ENCODE data around the gene SETD7. TPM values are rescaled to one million over a fixed set of nuclear protein-coding genes. Genes with fewer than 3 reads are reported as not detected.
A peak's percentile ranks its signal among the peaks of the same experiment; 100 is the strongest.
"Not testable (repeated sequence)": the region's sequence is repeated elsewhere in the genome, so short reads cannot be mapped to it uniquely, and the experiment has no call there.

SETD7 gene
- total RNA-seq, 1 donor from 2014 or later: 44.4 TPM

DNA sequence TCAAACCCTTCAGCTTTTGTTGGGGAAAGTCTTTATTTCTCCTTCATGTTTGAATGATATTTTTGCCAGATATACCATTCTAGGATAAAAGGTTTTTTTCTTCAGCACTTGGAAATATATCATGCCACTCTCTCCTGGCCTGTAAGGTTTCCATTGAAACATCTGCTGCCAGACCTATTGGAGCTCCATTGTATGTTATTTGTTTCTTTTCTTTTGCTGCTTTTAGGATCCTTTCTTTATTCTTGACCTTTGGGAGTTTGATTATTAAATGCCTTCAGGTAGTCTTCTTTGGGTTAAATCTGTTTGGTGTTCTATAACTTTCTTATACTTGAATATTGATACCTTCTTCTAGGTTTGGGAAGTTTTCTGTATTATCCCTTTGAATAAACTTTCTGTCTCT lies 87.3 kb downstream of the SETD7 start:
- not testable (repeated sequence) for DNase-seq (ENCODE audit: low read depth in 2 of 2)

GRCh38 chr4:139465922-139466321 lies 90.1 kb downstream of the SETD7 start:
- DNase-seq (ENCODE audit: low read depth in 2 of 2): no peak

DNA sequence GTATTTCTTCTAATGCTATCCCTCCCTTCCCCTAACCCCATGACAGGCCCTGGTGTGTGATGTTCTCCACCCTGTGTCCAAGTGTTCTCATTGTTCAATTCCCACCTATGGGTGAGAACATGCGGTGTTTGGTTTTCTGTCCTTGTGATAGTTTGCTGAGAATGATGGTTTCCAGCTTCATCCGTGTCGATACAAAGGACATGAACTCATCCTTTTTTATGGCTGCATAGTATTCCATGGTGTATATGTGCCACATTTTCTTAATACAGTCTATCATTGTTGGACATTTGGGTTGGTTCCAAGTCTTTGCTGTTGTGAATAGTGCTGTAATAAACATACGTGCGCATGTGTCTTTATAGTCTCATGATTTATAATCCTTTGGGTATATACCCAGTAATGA lies 91.5 kb downstream of the SETD7 start:
- not testable (repeated sequence) for DNase-seq (ENCODE audit: low read depth in 2 of 2)

- no peak for DNase-seq (ENCODE audit: low read depth in 2 of 2)
Measured at GRCh38 chr4:139461022-139461628, 94.9 kb downstream of the SETD7 start.

DNA sequence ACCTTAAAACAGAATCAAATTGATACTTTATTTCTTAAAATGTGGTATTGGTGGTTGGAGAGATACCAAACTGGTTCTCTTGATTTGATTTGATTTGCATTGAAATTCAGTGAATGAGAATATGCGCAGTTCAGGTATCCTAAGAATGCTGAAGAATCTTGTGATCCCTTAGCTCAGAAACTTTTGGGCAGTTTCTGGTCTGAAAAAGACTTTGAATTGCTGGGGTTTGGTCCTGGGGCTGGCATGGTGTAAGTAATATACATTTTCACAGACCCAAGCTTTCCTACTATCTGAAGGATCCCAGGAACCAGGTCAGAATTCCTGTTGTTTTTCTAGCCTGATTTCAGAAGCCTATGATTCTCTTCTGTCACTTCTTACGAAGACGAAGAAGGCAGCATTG lies 95.5 kb downstream of the SETD7 start:
- DNase-seq (ENCODE audit: low read depth in 2 of 2): no peak

DNA sequence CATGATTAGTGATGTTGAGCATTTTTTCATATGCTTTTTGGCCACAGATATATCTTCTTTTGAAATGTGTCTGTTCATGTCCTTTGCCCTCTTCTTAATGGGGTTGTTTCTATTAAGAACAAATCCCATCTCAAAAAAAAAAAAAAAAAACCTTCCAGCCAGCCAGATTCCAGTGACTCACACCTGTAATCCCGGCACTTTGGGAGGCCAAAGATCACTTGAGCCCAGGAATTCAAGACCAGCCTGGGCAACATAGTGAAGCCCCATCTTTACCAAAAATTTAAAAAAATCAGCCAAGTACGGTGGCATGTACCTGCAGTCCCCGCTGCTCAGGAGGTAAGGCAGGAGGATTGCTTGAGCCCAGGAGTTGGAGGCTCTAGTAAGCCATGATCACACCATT lies 97.0 kb downstream of the SETD7 start:
- no peak for DNase-seq (ENCODE audit: low read depth in 2 of 2)

GRCh38 chr4:139458543-139458942 lies 97.5 kb downstream of the SETD7 start:
- no peak for DNase-seq (ENCODE audit: low read depth in 2 of 2)

GRCh38 chr4:139457318-139457717 lies 98.7 kb downstream of the SETD7 start:
- peak in 1 of 2 donors; percentile 41 for DNase-seq (ENCODE audit: low read depth in 2 of 2)

DNA sequence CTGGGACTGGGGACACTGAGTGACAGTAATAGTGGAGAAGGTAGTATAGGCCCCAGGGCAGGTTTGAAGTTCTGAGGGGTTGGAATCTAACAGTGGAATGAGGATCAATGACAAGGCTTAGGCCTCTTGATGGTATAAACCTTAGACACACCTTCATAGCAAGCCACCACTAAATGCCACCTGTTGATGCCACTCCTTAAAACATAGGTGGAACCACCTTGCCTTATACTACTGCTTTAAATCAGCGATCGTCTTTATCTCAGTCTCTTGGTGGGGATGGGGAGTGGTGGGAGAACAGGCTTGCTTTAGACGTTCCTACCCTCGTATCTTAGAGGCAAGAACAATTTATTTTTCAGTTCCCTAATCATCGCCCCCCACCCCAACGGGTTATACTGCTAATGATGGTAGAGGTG lies 100.9 kb downstream of the SETD7 start:
- DNase-seq (ENCODE audit: low read depth in 2 of 2): no peak

- no peak for DNase-seq (ENCODE audit: low read depth in 2 of 2)
Measured at GRCh38 chr4:139454111-139455045, 101.6 kb downstream of the SETD7 start, which contains the start of gene RAB33B. RAB33B (plus strand) TSS chr4:139454121; CDS start chr4:139454196, 75 bp downstream.

GRCh38 chr4:139453371-139454110 lies 102.5 kb downstream of the SETD7 start:
- DNase-seq (ENCODE audit: low read depth in 2 of 2): peak; percentile 94 to 98

DNA sequence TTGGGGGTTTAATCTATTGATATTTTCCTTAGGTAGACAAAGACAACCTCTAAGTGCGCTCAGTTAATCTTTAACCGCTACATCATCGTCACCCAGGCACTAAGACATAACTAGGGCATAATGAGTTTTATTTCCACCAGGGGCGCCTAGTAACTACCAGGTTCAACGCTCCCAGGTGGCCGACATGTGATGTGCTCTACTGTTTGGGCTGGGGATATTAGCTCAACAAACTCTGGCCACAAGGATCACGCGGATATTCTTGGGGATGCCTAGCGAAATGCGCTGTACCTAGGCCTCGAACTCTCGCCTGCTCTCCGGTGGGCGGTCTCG lies 103.0 kb downstream of the SETD7 start:
- peak; percentile 55 to 79 for DNase-seq (ENCODE audit: low read depth in 2 of 2)

DNA sequence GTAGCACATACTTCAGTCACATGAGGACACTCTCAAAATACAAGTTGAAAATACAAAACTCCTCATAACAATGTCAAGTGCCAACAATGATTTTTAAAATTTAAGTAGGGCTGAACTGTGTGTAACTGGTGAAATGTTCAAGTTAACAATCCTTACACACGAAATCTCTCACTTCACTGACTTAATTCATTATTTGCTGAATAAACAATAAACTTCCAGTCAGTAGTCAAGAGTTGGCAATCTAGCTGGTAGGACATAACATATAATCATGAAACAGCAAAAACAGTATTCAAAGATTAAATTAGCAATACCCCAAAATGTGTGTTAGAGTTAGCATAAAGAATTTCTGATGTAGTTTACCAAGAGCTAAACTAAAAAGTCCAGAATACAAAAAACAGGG lies 104.0 kb downstream of the SETD7 start:
- DNase-seq (ENCODE audit: low read depth in 2 of 2): no peak

DNA sequence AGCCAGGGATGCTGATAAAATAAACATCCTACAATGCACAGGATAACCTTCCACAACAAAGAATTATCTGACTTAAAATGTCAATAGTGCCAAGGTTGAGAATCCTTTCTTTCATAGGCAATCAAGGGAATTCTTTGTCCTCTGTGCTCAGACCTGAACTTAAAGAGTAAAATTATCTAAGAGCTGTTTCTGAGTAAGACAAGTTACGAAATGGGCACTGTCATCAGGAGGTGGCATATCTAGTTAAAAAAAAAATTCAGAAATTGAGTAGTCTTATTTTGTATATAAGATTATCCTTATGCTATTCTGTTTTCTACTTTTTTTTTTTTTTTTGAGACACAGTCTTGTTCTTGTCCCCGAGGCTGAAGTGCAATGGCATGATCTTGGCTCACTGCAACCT lies 105.4 kb downstream of the SETD7 start:
- no peak for DNase-seq (ENCODE audit: low read depth in 2 of 2)

DNA sequence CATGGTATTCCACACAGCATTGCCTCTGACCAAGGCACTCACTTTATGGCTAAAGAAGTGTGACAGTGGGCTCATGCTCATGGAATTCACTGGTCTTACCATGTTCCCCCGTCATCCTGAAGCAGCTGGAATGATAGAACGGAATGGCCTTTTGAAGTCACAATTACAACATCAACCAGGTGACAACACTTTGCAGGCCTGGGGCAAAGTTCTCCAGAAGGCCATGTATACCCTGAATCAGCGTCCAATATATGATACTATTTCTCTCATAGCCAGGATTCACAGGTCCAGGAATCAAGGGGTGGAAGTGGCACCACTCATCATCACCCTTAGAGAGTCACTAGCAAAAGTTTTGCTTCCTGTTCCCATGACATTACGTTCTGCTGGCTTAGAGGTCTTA lies 108.9 kb downstream of the SETD7 start:
- DNase-seq (ENCODE audit: low read depth in 2 of 2): not testable (repeated sequence)

Other genes with a start within 250 kb of the SETD7 start
- 12.1 and 15.3 TPM in 2 replicates for gene RAB33B, start 102.1 kb downstream of the SETD7 start, total RNA-seq
- gene MGST2, start 109.6 kb upstream of the SETD7 start, total RNA-seq: 61.4 and 68.7 TPM in 2 replicates